ENCODE results near the gene TRPM8. TPM values are rescaled to one million over a fixed set of nuclear protein-coding genes. Genes with fewer than 3 reads are reported as not detected.

TRPM8 gene
- total RNA-seq, 1 experiment from 2014 or later = not detected

GRCh38 chr2:233974530-233975071 lies 57.4 kb downstream of the TRPM8 start:
- DNase-seq (ENCODE audit: low spot score) = peak; percentile 43

- DNase-seq (ENCODE audit: low spot score) = no peak
Observed at GRCh38 chr2:233976087-233976486, 58.9 kb downstream of the TRPM8 start.

- peak; percentile 79 for DNase-seq (ENCODE audit: low spot score)
Observed at GRCh38 chr2:233976690-233977294, 59.6 kb downstream of the TRPM8 start.

- no peak for DNase-seq (ENCODE audit: low spot score)
Observed at GRCh38 chr2:233977296-233977837, 60.2 kb downstream of the TRPM8 start.

- no peak for DNase-seq (ENCODE audit: low spot score)
Observed at GRCh38 chr2:233979748-233980147, 62.6 kb downstream of the TRPM8 start.

GRCh38 chr2:233980955-233981561 lies 63.9 kb downstream of the TRPM8 start:
- DNase-seq (ENCODE audit: low spot score) = no peak

- no peak for DNase-seq (ENCODE audit: low spot score)
Observed at GRCh38 chr2:233981574-233982420, 64.6 kb downstream of the TRPM8 start.

- DNase-seq (ENCODE audit: low spot score) = no peak
Observed at GRCh38 chr2:233982421-233983121, 65.4 kb downstream of the TRPM8 start.

- no peak for DNase-seq (ENCODE audit: low spot score)
Observed at GRCh38 chr2:233983445-233983844, 66.3 kb downstream of the TRPM8 start.

GRCh38 chr2:233988581-233988980 lies 71.4 kb downstream of the TRPM8 start:
- no peak for DNase-seq (ENCODE audit: low spot score)

GRCh38 chr2:233989221-233989858 lies 72.2 kb downstream of the TRPM8 start:
- no peak for DNase-seq (ENCODE audit: low spot score)

- DNase-seq (ENCODE audit: low spot score) = no peak
Observed at GRCh38 chr2:233990261-233990798, 73.2 kb downstream of the TRPM8 start.

- DNase-seq (ENCODE audit: low spot score) = no peak
Observed at GRCh38 chr2:233991196-233991595, 74.0 kb downstream of the TRPM8 start.

GRCh38 chr2:233992513-233993217 lies 75.5 kb downstream of the TRPM8 start:
- DNase-seq (ENCODE audit: low spot score) = no peak

GRCh38 chr2:233993461-233993860 lies 76.3 kb downstream of the TRPM8 start:
- no peak for DNase-seq (ENCODE audit: low spot score)

- DNase-seq (ENCODE audit: low spot score) = no peak
Observed at GRCh38 chr2:233994151-233994550, 77.0 kb downstream of the TRPM8 start.

GRCh38 chr2:233996000-233996399 lies 78.8 kb downstream of the TRPM8 start:
- DNase-seq (ENCODE audit: low spot score) = no peak

- no peak for DNase-seq (ENCODE audit: low spot score)
Observed at GRCh38 chr2:233996461-233996860, 79.3 kb downstream of the TRPM8 start.

- DNase-seq (ENCODE audit: low spot score) = no peak
Observed at GRCh38 chr2:233997707-233998106, 80.5 kb downstream of the TRPM8 start.

GRCh38 chr2:233999182-233999581 lies 82.0 kb downstream of the TRPM8 start:
- no peak for DNase-seq (ENCODE audit: low spot score)

Measured in HT-29 (cell line).